Activated CD4-positive, alpha-beta T cell treated with anti-CD3 and anti-CD28 coated beads for 1 hour (primary cell): ENCODE results near the gene NAB2.
"Not testable (repeated sequence)": the region's sequence is repeated elsewhere in the genome, so short reads cannot be mapped to it uniquely, and the experiment has no call there.

Source experiments
- DNase-seq: peaks from one replicate; pipeline ENCODE4 v3.0.0-alpha.2; 2020

NAB2 gene, protein sequence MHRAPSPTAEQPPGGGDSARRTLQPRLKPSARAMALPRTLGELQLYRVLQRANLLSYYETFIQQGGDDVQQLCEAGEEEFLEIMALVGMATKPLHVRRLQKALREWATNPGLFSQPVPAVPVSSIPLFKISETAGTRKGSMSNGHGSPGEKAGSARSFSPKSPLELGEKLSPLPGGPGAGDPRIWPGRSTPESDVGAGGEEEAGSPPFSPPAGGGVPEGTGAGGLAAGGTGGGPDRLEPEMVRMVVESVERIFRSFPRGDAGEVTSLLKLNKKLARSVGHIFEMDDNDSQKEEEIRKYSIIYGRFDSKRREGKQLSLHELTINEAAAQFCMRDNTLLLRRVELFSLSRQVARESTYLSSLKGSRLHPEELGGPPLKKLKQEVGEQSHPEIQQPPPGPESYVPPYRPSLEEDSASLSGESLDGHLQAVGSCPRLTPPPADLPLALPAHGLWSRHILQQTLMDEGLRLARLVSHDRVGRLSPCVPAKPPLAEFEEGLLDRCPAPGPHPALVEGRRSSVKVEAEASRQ

DNA sequence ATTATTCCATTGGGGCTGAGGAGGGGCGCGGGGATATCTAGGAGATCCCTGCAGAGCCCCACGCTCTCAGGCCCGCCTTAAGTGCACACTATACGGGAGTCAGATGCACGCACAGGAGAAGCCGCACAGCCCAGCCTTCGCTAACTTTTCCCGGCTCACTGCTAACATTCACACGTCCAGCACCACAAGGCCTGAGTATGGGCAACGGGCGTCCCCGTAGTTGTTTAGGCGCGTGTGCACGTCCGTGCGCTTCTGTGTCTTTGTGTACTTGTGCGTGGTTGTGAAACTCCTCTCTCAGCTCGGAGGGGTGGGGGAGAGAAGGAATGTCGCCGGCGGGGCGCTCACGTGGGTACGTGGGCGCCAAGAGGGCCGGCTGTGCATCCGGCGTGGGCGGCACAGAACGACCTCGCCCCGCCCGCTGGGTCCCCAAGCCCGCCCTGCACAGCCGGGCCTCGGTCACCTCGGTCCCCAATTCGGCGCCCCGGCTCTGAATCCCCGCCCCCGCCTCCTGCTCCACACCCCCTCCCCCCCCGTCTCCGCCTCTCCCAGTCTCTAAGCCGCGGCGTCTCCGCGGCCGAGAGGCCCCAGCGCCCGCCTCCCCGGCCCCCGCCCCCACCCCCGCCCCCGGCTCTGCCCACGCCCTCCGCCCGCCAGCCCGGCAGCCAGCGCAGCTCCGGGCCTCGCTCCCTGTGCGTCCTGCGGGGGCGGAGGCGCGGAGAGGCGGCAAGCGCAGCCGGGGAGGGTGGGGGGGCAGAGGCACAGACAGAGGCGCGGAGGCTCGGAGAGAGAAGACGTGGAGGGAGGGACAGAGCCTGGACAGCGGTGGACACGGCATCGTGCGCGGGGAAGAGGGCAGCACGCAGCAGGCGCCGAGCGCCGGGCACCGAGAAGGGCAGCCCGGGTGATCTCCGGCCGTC lies at the start of gene NAB2:
Gene NAB2 (plus strand): TSS at position 761 of the 917 bp plus-strand sequence. CDS start 158 bp downstream, outside the sequence.
- peak; percentile 89 for DNase-seq

DNA sequence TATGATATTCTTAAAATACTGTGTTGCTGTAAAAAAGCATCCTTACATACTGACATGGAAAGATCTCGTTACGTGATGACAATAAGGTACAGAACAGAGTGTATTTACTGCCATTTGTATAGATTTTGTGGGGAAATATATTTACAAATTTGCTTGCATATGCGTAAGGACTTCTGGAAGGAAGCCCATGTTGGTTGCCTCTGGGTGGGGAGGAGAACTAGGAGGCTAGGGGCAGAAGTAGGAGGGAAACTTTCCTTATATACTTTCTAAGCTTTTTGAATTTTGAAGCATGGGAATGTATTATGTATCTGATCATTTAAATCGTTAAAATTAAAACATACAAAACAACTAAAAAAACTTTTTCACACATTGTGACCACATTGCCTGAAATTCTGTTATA lies 48.7 kb upstream of the NAB2 start:
- no peak for DNase-seq

DNA sequence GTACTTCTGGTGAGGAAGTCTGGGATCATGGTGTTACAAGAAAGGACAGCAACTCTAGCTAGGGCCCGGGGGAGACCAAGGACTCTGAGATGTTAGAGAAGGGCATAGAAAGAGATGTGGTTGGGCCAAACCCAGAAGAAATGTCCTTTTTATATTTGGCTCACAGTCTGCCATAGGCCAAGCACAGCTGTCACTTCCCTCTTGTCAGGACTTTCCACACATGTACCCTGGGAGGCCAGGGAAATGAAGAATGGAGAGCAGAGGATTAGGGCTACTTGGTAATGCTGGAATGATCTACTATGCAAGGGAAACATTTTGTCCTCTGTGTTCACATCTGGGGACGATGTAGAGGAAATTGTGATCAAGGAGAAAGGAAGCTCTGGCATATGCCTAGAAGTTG lies 48.2 kb upstream of the NAB2 start:
- DNase-seq: no peak

DNA sequence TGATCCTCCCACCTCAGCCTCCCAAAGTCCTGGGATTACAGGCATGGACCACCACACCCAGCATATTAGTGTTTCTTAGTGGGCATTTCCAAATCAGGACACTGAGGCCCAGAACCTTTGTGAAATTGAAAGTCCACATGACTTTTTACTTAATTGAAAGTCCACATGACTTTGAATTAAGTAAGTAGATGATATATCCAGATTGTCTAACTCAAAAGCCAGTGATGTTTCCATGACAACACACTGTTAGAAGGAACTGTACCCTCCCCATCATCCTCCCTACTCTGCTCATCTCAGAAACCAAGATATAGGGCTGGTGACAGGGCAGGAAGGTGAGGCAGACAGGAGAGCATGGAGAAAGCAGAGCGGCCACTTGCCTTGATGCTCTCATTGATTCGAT lies 46.2 kb upstream of the NAB2 start:
- DNase-seq: no peak

DNA sequence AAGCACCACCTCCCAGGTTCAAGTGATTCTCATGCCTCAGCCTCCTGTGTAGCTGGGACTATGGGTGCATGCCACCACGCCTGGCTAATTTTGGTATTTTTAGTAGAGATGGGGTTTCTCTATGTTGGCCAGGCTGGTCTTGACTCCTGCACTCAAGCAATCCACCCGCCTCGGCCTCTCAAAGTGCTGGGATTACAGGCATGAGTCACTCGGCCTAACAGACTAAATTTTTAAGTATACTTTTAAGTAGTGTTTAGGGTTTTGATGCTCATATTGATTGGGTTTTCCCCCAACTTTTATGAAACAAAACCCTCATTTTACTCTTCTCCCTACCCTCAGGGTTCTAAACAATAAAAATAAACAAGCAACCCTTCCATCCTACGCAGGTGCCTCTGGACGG lies 44.4 kb upstream of the NAB2 start:
- DNase-seq: no peak

DNA sequence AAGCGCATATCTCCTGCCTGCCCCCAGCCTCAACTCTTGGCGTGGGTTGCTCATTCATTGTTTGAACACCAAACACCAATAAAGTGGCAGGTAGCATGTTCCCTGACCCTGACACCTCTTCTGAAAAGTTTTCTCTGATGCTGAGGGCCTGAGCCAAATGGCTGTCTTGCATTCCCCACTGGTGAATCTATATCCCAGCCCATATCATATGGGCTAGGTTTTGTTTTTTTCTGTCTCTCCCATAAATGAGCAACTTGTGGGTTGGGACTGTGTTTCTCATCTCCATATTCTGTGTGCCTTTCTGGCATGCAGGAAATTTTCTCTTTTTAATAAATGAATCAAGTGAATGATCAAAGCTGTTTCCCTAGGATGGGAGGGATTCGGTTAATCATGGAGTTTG lies 44.0 kb upstream of the NAB2 start:
- no peak for DNase-seq

DNA sequence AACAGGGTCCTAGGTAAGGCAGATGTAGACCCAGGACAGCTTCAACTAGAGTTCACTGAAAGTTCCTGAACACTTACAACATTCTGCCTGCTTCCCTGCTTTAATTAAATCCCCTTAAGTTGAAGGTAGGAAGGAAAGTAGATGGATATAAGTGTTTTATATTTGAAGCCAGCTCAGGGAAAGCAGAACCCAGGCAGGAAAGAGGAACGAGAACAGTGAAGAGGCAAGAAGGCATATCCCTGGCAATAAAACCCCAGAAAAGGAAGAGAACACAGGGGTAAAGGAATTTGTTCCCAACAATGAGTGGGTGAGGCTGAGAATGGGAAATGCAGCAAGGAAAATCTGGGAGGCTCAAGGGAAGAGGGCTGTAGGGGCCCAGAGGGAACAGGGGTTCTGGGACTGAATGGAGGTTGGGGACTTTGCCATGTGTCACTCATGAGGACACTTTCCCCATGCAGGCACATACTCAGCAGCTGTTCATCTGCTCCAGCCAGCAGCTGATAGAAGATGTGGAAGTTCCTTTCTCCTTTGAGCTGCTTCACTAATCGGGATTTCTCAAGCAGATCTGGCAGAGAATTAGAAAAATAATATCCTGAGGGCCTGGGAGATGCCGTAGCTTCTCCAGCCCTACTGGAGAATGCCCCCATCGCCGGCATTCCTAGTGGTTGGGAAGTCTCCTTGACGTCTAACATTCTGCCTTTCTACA lies 42.7 kb upstream of the NAB2 start:
- DNase-seq: no peak

DNA sequence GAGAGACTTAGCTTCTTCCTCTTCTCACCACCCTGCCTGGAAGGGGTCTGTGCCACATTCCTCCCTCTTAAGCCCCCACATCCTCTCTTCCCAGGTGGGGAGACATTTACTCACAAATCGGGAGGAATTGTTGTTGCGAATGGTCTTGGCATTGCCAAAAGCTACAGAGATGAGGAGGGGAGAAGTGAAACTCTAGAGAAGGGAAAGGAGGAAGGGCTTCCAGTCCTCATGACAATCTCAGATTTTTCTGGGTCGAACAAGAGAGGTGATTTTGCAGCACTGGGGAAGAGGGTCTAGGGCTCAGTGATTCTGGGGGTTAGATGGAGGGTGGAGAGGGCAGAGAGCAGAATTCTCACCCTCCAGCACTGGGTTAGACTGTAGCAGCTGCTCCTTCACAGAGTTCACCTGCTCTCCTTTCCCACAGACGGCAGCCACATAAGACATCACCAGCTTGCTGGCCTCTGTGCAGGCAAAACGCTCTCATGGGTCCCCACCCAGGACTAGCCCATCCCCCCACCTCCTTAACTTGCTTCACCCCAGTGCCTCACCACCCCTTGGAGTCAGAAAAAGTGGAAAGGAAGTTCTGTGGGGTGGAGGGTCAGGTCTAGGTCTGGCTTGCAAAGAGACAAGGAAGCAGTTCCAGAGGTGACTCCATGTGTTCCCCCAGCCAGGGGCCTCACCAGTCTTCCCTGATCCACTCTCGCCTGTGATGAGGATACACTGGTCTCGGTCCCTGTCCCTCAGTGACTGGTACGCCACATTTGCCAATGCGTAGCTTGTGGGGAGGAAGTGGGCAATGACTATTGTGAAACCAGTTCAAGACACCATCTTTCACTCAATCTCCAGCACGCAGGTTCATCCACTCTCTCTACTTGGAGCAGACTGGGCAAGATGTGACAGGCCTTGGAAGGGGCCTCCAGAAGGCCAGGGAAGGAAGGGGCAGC lies 41.7 kb upstream of the NAB2 start:
- no peak for DNase-seq

DNA sequence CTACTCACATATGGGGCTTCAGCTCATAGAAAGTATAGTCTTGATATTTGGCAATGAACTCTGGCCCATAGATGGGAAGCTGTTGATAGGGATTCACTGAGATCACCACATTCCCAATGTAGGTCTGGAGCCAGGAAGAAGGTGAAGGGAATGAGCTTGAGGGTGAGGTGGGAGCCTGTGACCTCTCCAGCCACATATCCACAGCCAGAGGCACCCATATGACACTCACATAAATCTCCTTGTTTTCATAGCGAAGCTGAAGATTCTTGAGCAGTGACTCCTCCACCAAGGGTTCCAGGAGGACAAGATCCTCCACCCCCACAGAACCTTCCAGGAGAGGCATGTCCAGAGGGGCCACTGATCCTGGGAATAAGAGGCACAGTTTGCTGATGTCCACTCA lies 40.9 kb upstream of the NAB2 start:
- no peak for DNase-seq

DNA sequence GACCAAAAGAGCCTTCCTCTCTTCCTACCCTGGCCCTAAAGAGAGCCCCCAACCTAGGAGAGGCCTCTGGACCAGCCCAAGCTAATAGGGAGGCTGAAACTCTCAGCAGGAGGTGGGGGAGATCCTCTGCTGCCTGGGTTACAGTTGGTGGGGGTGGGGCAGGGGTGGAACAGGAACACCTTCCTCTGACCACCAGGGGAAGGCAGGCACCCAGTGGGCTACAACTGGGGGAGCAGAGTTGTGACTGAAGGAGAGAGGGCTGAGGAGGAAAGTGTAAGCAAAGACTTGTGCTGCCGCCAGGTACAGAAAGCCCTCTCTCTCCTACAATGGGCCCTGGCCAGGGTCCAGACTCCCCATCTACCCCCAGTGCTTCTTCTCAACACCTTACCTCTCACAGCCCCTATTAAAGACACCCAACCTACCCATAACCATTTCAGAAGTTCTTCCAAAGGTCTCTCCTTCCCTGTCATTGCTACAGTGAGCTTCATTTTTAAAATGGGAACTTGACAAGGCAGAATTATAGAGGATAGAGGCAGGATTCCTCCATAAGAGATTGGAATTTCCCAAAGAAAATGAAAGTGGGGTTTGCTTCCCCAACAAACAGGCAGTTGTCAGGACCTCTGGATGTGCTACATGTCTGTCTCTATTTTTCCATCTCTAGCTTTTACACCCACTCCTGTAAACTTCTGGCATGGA lies 40.3 kb upstream of the NAB2 start:
- no peak for DNase-seq

DNA sequence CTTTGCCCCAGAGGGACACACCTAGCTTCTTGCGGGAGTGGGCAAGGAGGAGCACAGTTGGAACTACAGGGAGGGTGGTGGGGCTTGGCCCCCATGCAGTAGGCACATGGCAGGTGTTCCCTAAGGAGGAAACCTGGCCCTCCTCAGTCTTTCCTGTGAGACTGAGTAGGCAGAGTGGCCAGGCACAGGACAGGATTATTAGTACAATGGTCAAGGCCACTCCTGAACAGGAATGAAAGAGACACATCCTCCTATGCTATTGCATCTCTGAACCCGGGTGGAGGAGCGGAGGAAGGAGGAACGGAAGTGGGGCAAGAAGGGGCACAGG lies 39.8 kb upstream of the NAB2 start:
- DNase-seq: no peak

DNA sequence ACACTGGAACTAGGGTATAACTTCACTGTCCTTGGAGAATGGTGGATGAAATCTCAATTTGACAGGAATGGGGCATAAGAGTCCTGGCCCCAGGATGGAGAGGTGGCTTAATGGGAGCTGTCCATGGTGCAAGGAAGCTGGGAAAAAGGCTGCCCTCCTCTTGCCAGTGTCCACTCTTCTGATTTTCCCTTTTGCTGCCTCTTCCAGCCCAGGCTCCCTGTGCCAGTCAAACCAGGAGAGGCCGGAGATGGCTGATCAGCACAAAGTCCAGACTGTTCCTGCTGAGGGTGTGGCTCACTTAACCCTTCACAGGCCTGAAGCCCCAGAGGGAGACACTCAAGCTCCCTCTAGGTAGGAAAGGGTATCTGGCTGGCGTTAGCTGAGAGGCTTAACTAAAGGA lies 39.0 kb upstream of the NAB2 start, which contains the start of gene MYO1A:
Gene MYO1A (minus strand): TSS at position 240 of the 400 bp plus-strand sequence. CDS start 1,806 bp downstream, outside the sequence.
- DNase-seq: no peak

DNA sequence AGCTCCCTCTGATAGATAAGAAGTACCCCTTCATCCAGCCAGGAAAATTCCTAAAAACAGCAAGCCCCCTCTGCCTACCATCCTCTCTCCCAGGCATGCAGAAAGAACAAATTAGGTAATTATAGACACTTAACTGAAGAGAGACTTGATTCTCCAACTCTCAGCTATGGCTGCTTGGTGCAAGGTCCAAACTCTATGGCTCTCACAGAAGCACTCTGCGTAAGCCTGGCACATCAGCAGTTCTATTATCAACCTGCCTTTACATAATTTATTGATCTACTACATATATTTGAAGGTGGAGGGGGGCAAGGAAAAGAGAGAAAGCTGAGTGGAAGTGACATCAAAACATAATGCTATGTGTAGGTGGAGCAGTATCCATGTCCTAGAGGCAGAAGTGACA lies 37.9 kb upstream of the NAB2 start:
- DNase-seq: no peak

DNA sequence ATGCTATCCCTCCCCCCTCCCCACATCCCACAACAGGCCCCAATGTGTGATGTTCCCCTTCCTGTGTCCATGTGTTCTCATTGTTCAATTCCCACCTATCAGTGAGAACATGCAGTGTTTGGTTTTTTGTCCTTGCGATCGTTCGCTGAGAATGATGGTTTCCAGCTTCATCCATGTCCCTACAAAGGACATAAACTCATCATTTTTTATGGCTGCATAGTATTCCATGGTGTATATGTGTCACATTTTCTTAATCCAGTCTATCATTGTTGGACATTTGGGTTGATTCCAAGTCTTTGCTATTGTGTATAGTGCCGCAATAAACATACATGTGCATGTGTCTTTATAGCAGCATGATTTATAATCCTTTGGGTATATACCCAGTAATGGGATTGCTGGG lies 35.8 kb upstream of the NAB2 start:
- DNase-seq: not testable (repeated sequence)

DNA sequence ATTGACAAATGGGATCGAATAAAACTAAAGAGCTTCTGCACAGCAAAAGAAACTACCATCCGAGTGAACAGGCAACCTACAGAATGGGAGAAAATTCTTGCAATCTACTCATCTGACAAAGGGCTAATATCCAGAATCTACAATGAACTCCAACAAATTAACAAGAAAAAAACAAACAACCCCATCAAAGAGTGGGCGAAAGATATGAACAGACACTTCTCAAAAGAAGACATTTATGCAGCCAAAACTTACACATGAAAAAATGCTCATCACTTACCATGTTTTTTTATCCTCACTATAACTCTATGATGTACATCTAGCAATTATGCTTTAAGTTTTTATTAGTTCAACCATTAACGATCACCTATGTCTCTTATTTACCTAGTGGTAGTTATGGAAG lies 35.0 kb upstream of the NAB2 start:
- not testable (repeated sequence) for DNase-seq

DNA sequence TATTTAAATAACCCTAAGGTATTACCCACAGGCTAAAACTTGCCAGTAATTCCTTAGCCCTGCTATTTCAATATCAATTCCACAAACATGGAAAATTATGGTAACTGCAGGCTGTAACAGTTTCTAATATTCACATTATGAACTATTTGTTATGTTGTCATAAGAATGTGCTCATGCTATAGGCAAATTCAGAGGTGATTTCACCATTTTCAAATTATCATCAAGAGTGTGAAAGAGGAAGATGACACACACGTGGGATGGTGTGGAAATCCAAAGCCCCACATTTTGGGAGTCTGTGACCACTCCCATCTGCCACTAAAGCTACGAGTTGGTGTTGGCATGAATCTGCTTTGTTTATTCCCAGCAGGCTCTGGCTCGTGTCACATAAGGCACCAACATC lies 33.1 kb upstream of the NAB2 start:
- DNase-seq: no peak

DNA sequence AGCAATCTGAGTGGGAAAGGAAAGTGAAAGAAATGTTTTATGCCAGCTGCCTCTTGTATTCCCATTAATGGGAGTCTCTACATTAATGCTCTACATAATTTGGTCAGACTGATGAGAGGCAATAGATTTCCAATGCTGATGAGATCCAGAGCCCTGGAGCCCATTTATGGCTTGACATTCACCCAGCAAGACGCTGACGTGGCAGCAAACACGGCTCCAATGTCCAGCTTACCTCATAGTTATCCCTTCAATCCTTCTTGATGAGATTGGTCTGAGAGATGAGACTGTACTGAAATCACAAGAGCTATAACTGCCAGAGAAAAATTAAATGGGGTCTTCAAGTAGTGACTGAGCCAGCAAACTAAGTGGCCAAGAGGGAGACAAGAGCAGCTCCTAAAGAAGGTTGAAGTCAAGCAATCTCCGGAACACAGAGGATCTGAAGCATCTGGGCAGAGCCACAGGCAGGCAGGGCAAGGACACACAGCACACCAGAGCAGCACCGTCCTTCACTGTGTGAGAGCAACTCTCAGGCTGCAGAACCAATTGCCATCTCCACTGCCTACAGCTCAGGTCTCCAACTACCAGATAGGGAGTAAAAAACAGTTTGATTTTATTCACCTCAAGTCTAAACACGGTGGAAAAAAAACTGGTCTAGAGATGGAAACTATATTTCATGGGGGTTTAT lies 31.7 kb upstream of the NAB2 start:
- no peak for DNase-seq

DNA sequence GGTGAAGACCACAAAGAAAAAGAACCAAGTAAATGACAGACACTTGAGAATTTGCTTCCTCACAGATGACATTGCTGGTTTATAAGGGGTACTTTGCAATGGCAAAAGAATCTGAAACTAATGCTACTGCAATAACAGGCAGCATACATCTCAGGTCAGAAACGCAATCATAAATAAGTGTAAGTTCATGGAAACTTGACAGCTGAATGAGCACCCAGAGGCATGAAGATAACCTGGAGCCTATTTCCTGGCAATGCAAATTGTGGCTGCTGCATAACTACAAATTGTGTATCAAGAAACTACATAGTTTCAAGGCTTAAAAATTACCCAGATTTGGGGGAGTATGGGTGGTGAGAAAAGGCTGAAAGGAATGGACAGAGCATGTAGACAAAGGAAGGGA lies 30.5 kb upstream of the NAB2 start:
- DNase-seq: no peak

DNA sequence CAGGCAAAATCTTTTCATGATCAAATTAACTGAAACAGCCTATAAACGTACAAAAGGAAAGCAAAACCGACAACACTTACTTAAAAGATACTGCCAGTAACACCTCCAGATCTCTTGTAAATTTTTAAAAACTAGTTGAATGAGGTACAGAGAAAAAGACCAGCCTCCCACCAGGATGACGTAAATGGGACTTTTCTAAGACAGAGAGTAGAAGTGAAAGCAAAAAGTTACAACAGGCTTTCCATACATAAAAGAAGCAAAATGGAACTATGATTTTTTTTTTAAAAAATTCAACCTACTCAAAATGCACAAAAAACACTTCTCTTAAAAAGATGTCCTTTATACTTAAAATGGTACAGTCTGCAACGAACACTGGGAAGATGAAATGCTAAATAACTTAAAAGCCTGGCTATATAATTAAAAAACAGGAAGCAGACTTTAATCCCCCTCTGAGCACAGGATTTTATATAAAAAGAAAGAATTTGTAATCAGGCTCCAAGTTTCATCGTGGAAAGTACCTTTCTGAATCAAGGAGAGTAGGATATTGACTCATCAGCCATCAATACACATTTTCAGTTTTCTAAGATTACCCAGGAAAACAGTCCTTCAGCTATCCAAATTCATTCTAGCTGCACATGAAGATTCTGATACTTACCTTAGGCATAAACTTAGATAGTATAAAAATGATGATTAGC lies 24.8 kb upstream of the NAB2 start:
- no peak for DNase-seq

DNA sequence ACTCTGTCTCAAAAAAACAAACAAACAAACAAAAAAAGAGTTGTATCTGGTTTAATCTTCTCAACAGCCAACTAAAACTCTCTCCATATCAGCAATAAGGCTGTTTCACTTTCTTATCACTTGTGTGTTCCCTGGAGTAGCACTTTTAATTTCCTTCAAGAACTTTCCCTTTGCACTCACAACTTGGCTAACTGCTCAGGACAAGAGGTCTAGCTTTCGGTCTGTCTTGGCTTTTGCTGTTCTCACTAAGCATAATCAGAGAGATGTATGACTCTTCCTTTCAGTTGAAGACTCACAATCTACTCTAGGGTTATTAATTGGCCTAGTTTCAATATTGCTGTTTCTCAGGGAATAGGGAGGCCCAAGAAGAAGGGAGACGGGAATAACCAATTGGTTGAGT lies 22.7 kb upstream of the NAB2 start:
- no peak for DNase-seq
